Measurements from ENCODE around the gene CEP63.

Gene CEP63

DNA sequence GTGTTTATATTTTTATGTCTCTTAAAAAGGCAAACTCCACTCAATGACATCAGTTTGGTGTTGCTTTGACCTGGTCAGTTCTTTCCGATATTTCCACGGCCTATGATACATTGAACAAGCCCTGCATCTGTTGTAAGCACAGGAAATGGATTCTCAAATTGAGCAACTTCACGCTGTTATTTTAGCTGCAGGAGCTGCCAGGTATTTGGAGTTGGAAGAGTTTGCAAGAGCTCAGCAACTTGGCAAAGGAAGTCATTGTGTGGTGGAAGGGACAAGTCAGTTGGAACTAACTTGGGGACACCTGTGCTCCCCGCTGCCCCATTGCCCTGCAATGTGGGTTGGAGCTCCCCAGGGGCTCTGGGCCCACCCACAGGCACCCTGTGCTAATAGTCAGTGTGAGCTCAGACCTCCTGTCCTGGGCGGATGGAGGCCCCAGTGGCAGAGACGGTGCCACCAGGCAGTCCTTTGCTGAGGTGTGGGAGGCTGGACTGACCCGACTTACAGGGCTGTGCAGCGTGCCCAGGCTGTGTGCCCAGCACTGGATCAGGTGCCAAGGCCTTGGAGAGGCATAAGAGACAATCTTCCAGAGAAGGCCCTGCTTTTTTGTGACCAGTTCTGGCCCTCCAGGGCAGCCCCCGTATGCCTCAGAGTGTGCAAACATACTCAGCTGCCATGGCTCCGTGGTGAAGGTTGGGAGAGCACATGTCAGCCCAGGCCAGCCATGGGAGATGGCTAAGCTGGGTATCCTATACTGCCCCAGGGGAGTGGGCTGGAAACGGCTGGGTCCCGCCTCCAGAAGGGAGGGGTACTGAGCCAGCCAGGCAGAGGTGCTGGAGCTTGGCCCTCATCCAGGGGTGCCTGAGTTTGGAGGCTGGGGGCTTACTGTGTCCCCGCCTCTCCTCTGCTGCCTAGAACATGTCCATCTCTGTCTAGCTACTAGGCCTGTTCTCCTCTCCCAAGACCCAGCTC lies 121.5 kb downstream of the CEP63 start:
- Mint-ChIP-seq H3K27me3 (ENCODE audit: low read depth) (no peaks in the 10 kb centered on the region), H3K36me3 (ENCODE audit: low read depth) (no peaks in the 10 kb centered on the region), H3K9me3 (no peaks in the 10 kb centered on the region), H3K4me3 (no peak overlapping the region), H3K27ac (no peak overlapping the region), H3K4me1 (ENCODE audit: low read depth) (no peaks in the 10 kb centered on the region)
- DNase-seq (ENCODE audit: low spot score): no peak

DNA sequence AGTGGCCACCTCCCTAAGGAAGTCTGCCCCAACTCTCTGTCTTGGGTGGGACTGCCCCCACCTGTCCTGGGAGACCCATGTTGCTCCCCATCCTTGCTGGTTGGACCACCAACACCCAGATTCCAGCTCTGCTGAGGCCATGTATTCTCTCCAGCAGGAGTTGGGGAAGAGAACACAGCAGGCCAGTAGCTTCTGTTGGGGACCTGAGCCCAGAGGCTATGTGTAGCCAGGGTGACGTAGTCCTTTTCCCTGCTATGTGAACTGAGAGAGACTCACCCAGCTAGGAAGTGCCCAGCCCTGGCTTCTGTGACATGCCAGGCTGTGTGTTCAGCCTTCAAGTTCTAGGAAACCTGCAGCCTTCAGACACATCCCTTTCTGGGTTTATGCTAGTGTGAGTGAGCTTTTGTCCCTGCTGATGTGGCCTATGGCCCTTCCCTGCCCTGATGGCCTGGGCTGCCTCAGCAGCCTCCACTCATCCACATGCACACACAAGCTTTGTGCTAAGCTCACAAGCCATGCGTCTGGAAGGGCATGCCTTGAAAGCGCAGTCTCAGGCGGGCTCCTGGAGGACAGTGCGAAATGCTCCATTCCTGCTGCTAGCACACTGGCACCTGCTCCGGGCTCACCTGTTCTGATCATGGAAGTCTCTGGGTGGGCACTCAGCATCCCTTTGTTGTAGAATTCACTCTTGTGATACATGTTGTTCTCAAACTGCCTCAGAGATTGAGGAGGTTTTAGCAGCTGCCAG lies 122.3 kb downstream of the CEP63 start:
- H3K4me1 Mint-ChIP-seq (ENCODE audit: low read depth): no peaks in the 10 kb centered on the region
- H3K9me3 Mint-ChIP-seq: no peaks in the 10 kb centered on the region

GRCh38 chr3:134608771-134609435 lies 123.0 kb downstream of the CEP63 start:
- DNase-seq (ENCODE audit: low spot score): no peak
- Mint-ChIP-seq H3K27me3 (ENCODE audit: low read depth) (peaks cover 2% of the 10 kb centered on the region), H3K4me3 (no peak overlapping the region), H3K4me1 (ENCODE audit: low read depth) (no peaks in the 10 kb centered on the region), H3K9me3 (no peaks in the 10 kb centered on the region), H3K27ac (no peak overlapping the region), H3K36me3 (ENCODE audit: low read depth) (no peaks in the 10 kb centered on the region)

More for the DNA sequence above, 122.3 kb downstream of the CEP63 start:
- no peaks in the 10 kb centered on the region for H3K36me3 Mint-ChIP-seq (ENCODE audit: low read depth)
- H3K4me3 Mint-ChIP-seq: no peak overlapping the region
- no peaks in the 10 kb centered on the region for H3K27me3 Mint-ChIP-seq (ENCODE audit: low read depth)
- no peak for DNase-seq (ENCODE audit: low spot score)
- H3K27ac Mint-ChIP-seq: no peak overlapping the region

GRCh38 chr3:134609821-134610431 lies 124.1 kb downstream of the CEP63 start:
- Mint-ChIP-seq H3K27ac (no peak overlapping the region), H3K4me3 (no peak overlapping the region), H3K36me3 (ENCODE audit: low read depth) (no peaks in the 10 kb centered on the region), H3K4me1 (ENCODE audit: low read depth) (no peaks in the 10 kb centered on the region), H3K9me3 (no peaks in the 10 kb centered on the region), H3K27me3 (ENCODE audit: low read depth) (peaks cover 2% of the 10 kb centered on the region)
- no peak for DNase-seq (ENCODE audit: low spot score)

GRCh38 chr3:134610432-134611385 lies 124.9 kb downstream of the CEP63 start:
- no peaks in the 10 kb centered on the region for H3K36me3 Mint-ChIP-seq (ENCODE audit: low read depth)
- H3K27ac Mint-ChIP-seq: no peak overlapping the region
- H3K27me3 Mint-ChIP-seq (ENCODE audit: low read depth): peaks cover 2% of the 10 kb centered on the region
- no peaks in the 10 kb centered on the region for H3K4me1 Mint-ChIP-seq (ENCODE audit: low read depth)
- H3K9me3 Mint-ChIP-seq: no peaks in the 10 kb centered on the region
- no peak for DNase-seq (ENCODE audit: low spot score)
- H3K4me3 Mint-ChIP-seq: no peak overlapping the region

DNA sequence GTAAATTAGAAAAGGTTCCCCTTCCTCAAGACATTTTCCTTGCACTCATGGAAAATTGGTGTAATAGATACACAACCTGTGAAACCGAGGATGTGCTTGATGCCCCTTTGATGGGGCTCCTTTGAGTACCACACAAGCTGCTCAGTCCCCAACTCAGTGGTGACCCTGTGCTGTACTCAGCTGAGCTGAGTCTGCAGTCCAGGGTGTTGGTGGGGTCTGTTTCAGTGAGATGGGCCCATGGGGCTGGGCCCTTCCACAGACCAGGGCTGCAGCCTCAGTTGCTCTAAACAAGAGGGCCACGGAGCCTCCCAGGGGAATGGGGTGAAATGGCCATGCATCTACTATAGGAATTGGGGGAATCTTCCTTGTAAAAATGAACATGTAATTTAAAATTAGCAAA lies 125.7 kb downstream of the CEP63 start:
- Mint-ChIP-seq H3K4me3 (no peak overlapping the region), H3K9me3 (no peaks in the 10 kb centered on the region), H3K36me3 (ENCODE audit: low read depth) (no peaks in the 10 kb centered on the region), H3K27me3 (ENCODE audit: low read depth) (peaks cover 2% of the 10 kb centered on the region), H3K4me1 (ENCODE audit: low read depth) (no peaks in the 10 kb centered on the region), H3K27ac (no peak overlapping the region)
- DNase-seq (ENCODE audit: low spot score): no peak

DNA sequence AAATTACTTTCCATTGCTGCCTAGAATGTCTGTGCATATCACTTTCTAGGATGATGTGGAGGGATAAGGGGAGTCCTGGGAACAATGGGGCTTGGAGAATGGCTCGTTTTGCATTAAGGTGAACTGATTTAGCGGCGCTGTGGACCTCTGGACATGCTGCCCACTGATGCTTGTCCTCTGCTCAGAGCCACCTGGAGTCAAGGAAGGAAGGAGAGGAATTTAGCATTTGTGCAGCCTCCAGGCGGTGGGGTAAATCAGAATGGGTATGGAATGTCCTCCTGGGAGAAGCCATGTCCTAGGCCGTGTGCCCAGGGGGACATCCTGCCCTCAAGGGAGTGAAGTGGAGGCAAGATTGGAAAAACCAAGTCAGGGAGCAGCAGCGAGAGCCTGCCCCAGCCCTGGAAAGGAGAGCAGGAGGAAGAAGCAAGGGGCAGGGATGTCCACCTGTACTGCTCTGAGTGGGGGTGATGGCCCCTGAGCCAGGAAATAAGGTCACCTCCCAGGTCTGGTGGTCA lies 127.2 kb downstream of the CEP63 start:
- peaks cover 2% of the 10 kb centered on the region for H3K27me3 Mint-ChIP-seq (ENCODE audit: low read depth)
- H3K4me1 Mint-ChIP-seq (ENCODE audit: low read depth): no peaks in the 10 kb centered on the region
- H3K27ac Mint-ChIP-seq: no peak overlapping the region
- no peak for DNase-seq (ENCODE audit: low spot score)
- no peak overlapping the region for H3K4me3 Mint-ChIP-seq
- no peaks in the 10 kb centered on the region for H3K36me3 Mint-ChIP-seq (ENCODE audit: low read depth)
- no peaks in the 10 kb centered on the region for H3K9me3 Mint-ChIP-seq

GRCh38 chr3:134614955-134615354 lies 129.1 kb downstream of the CEP63 start:
- Mint-ChIP-seq H3K4me3 (no peak overlapping the region), H3K27me3 (ENCODE audit: low read depth) (peaks cover 2% of the 10 kb centered on the region), H3K27ac (no peak overlapping the region), H3K36me3 (ENCODE audit: low read depth) (no peaks in the 10 kb centered on the region), H3K4me1 (ENCODE audit: low read depth) (no peaks in the 10 kb centered on the region), H3K9me3 (no peaks in the 10 kb centered on the region)
- no peak for DNase-seq (ENCODE audit: low spot score)

- Mint-ChIP-seq H3K27me3 (ENCODE audit: low read depth) (peaks cover 2% of the 10 kb centered on the region), H3K9me3 (no peaks in the 10 kb centered on the region), H3K4me1 (ENCODE audit: low read depth) (no peaks in the 10 kb centered on the region), H3K27ac (no peak overlapping the region), H3K4me3 (no peak overlapping the region), H3K36me3 (ENCODE audit: low read depth) (no peaks in the 10 kb centered on the region)
- no peak for DNase-seq (ENCODE audit: low spot score)
Observed at GRCh38 chr3:134615743-134616142, 129.9 kb downstream of the CEP63 start.

DNA sequence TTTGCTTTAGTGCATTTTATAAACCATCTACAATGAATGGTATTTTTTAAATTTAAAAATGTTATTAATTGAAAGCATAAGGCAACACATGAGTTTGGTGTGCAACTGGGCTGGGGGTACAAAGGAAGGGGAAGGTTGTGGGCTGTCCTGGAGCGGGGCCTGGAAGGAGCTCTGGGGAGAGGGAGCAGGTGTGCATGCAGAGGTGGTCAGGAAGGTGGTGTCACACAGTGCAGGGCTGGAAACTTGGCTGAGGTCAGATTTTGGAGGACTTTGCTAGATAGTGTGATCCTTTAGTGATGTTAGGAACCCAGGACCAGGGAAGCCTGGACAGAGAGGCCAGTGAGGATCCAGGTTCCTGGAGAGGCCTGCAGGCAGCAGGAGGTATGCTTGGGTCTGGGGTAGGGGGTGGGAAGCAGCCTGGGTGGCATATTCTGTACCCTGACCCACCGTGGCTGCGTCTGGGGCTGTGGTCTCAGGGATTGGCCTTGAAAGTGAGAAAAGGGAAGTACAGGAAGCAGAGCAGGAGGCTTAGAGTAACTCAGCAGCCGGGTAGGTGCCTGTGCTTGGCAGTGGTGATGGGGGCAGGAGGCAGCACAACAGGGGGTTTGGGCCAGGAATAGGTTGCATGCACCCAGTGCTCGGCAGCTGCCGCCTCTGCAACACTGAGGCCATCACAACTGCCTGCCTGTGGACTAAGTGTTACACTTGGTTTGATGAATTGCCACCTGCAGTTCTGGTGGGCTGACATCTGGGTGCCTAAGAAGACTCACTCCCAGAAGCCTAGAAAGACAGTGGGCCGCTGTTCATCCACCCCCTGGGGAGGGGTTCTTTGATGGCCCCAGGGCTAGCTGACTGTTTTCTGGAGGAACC lies 132.0 kb downstream of the CEP63 start:
- no peak overlapping the region for H3K27ac Mint-ChIP-seq
- peaks cover 2% of the 10 kb centered on the region for H3K27me3 Mint-ChIP-seq (ENCODE audit: low read depth)
- no peak overlapping the region for H3K4me3 Mint-ChIP-seq
- H3K4me1 Mint-ChIP-seq (ENCODE audit: low read depth): no peaks in the 10 kb centered on the region
- no peak for DNase-seq (ENCODE audit: low spot score)
- H3K9me3 Mint-ChIP-seq: no peaks in the 10 kb centered on the region
- no peaks in the 10 kb centered on the region for H3K36me3 Mint-ChIP-seq (ENCODE audit: low read depth)

- H3K27me3 Mint-ChIP-seq (ENCODE audit: low read depth): no peaks in the 10 kb centered on the region
- H3K27ac Mint-ChIP-seq: no peak overlapping the region
- H3K4me1 Mint-ChIP-seq (ENCODE audit: low read depth): no peaks in the 10 kb centered on the region
- H3K36me3 Mint-ChIP-seq (ENCODE audit: low read depth): no peaks in the 10 kb centered on the region
- H3K4me3 Mint-ChIP-seq: no peak overlapping the region
- H3K9me3 Mint-ChIP-seq: no peaks in the 10 kb centered on the region
- no peak for DNase-seq (ENCODE audit: low spot score)
Observed at GRCh38 chr3:134618478-134619300, 132.8 kb downstream of the CEP63 start.

Data from T-helper 2 cell treated with Interferon-gamma antibody and Interleukin-4, amounts not matched to agents 5 μg/mL and 100 μg/mL, for 36 hours (primary cell).